Gastrocnemius medialis (tissue), 4 donors: ENCODE measurements around the gene PIP5KL1.

Experiments
- POLR2A ChIP-seq, 2 donors: fragments of 450-650 bp; IDR thresholded peaks; one replicate each; pipeline ENCODE4 v1.6.1; 2017; ENCODE audit warnings: antibody characterized with exemption in 2 of 2, mild to moderate bottlenecking in 2 of 2, moderate library complexity in 2 of 2
- TF ChIP-seq, protein P1 (sequence below), 5 experiments: fragments of 450-650 bp in 3 of 5; fragments of 200-600 bp in 2 of 5; sonication (generic) in 2 of 5; IDR thresholded peaks in 4 of 5; conservative IDR thresholded peaks in 1 of 5; 1 replicate in 4 of 5; 2 replicates in 1 of 5; pipeline ENCODE4 v1.5.1; 2016 to 2019; ENCODE audit warnings: antibody characterized with exemption in 5 of 5, mild to moderate bottlenecking in 3 of 5, moderate library complexity in 3 of 5

DNA sequence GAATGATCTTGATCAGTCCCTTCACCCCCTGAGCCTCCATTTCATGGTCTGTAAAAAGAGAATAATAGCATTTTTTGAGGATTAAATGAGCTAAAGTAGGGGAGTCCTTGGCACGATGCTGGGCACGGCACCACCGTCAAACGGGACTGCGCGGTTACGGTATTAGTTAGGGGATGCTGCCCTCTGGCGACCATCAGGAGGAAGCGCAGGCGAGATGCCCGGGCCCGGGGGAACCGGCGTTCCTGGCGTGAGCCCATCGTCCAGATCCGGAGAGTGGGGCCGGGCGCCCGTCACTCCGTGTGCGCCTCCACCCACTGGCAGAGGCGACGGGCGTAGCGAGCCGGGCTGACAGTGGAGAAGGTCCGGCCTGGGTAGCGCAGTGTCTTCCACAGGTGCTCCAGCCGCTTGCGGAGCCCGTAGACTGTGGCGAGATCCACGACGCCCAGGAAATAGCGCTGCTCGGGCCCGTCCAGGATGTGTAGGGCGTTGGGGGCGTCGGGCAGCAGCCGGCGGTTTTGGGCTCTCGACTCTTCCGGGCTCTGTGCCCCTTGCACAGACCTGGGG, 8.9 kb downstream of the PIP5KL1 start:
- TF ChIP-seq, protein P1, sequence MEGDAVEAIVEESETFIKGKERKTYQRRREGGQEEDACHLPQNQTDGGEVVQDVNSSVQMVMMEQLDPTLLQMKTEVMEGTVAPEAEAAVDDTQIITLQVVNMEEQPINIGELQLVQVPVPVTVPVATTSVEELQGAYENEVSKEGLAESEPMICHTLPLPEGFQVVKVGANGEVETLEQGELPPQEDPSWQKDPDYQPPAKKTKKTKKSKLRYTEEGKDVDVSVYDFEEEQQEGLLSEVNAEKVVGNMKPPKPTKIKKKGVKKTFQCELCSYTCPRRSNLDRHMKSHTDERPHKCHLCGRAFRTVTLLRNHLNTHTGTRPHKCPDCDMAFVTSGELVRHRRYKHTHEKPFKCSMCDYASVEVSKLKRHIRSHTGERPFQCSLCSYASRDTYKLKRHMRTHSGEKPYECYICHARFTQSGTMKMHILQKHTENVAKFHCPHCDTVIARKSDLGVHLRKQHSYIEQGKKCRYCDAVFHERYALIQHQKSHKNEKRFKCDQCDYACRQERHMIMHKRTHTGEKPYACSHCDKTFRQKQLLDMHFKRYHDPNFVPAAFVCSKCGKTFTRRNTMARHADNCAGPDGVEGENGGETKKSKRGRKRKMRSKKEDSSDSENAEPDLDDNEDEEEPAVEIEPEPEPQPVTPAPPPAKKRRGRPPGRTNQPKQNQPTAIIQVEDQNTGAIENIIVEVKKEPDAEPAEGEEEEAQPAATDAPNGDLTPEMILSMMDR (IDR thresholded peaks at IDR 0.05 in 4 of 5, conservative IDR thresholded peaks at IDR 0.05 in 1 of 5): peak; percentile 95 to 98 (median 97)
- no peak for TF ChIP-seq POLR2A (IDR thresholded peaks at IDR 0.05)
